CD4-positive, alpha-beta T cell treated with Interleukin-12 subunit alpha and Interleukin-12 subunit beta, for 1 hour (primary cell): ENCODE results near the gene UPK1B.

Experiments used
- DNase-seq: peaks from one replicate; pipeline ENCODE4 v3.0.0-alpha.2; 2020

UPK1B gene

GRCh38 chr3:119177321-119177720 is 3.9 kb downstream of the UPK1B start:
- DNase-seq: no peak

DNA sequence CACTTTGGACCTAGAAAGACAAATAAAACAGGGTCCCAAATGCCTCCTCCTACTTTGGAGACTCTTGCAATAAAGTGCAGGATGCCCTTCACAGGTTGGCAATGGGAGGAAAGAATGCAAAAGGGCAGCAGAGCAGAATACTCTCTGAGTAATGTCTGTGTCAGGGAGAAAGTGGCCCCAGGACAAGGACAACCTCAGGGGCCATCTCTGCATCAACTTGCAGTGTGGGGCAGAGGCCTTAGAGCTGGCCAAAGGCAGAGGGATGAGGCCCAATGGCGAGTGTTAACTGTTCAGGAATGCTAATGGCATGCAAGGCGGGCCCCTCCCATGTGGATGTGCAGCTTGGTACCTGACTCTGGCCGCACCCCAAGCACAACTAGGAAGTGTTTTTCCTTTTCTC is 8.4 kb downstream of the UPK1B start:
- DNase-seq: no peak

- no peak for DNase-seq
Measured at GRCh38 chr3:119184111-119184510, 10.7 kb downstream of the UPK1B start.

DNA sequence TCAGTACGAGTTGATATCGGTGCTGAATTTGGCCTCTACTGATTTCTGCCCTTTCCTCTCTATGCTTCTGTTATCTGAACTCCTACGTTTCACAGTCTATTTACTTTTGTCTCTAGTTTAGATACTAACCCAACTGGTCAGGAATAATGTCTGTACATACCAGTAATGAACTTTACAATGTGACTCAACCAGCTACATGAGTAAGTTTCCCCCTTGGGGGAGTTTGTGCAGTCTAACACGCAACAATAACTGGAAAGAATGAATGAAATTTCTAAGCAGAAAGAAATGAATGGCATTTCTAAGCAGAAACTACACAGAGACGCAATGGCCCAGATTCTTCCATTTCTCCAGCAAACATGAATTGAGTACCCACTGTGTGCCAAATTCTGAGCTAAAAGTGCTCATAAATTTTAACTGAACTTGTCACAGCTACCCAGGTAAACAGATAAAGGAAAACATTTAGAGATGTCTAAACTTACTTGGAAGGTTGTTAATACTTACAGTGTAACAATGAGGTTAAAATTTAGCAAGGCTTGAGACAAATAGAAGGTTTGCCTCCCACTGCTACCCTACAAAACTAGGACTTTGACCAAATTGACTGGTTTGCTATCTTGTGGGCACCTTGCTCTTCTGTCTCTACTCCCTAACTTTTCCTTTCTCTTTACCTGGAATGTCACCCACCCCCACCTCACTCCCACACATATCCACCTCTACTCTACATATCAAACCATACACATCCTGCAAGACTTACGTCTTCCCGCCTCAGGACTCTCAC is 11.6 kb downstream of the UPK1B start:
- no peak for DNase-seq

- no peak for DNase-seq
Measured at GRCh38 chr3:119187266-119187665, 13.9 kb downstream of the UPK1B start.

- DNase-seq: no peak
Measured at GRCh38 chr3:119191800-119192199, 18.4 kb downstream of the UPK1B start.

GRCh38 chr3:119194237-119195150 is 21.1 kb downstream of the UPK1B start:
- DNase-seq: no peak

- no peak for DNase-seq
Measured at GRCh38 chr3:119195151-119195476, 21.7 kb downstream of the UPK1B start.

GRCh38 chr3:119195911-119196310 is 22.5 kb downstream of the UPK1B start:
- no peak for DNase-seq

- no peak for DNase-seq
Measured at GRCh38 chr3:119205209-119205608, 31.8 kb downstream of the UPK1B start.

DNA sequence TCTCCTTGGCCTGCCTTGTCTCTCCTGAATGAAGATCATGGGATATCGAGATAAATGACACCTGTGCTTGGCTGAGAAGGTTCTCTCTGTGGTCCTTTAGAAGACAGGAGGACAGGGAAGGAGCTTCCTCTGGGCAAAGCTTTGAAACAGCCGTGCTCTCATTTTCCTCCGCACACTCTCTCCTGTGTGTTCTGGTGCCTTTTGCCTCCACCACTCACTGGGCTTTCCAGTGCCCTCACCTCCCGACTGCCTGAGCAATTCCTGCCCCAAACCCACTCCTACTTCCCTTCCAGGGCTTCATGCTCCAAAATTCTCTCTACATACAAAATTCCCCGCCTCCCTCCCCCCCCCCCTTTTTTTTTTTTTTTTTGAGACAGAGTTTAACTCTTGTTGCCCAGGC is 32.3 kb downstream of the UPK1B start:
- DNase-seq: no peak

DNA sequence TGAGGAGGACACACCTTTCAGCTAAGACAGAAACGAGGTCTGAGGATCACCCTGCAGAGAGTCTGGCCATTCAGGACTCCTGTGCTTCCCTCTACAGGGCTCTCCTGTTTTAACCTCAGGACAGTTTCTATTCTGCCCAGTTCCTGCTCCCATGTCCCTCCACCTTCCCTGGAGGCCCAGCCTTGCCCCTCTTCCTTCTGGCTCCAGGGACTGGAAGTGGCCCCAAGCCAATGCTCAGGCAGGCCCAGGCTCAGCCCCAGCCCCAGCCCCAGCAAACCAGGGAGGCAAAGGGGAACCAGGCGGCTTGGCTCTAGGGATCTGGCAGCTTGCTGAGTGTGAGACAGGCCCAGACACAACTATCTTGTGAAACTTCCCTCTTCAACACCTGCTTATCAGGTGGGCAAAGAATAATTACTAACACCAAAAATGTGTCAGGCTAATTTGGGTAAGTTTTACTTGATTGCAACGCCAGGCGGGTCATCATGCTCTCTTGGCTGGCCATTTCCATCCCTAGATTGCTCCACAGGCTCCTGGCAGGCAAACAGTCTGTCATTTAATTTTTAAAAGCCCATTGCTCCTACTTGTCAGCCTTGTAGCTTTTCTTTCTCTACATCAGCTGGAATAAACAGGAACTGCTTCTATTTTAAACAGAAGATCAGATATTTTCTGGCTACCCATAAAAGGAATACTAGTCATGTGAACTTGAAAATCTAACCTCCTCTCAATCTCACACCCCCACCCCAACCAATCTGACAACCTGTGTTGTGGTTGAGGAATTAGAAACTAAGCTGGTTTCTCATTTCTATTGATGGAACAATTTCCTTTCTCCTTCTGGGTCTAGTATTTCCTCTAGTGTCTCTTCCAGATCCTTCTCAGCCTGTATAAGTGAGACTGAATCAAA is 33.5 kb downstream of the UPK1B start:
- DNase-seq: no peak

DNA sequence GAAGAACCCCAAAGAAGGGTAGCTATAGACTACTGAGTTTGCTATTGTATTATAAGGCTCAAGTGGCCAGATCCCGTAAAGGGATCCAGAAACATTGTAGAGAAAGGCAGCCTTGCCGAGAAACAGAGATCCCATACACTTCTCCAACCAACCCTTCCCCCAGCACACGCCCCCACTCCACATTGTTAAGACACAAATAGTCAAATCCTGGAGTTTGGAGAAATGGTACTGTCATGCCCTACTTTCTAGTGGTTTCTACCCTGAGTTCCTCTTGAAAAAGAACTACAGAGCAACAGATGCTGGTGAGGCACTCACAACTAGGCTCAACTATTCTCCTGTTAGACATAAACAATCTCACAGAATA is 34.1 kb downstream of the UPK1B start:
- DNase-seq: no peak

DNA sequence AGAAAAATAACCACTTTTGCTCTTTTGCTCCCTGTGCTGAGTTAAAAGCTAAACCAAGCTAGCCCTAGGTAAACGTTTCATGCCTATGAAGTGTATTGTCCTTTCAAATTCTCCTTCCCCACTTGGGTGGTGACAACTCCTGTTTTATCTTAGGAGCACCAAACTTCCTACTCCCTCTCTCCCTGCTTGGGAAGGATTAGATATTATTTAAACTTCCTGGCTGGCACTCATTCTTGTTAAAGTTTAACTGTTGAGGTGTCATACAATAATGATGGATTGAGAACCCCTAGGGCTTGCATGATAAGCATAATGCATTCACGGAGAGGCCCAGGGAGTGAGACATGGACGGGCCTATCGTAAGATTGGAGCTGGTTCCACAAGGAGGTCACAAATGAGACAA is 37.8 kb downstream of the UPK1B start:
- DNase-seq: no peak

- no peak for DNase-seq
Measured at GRCh38 chr3:119211803-119212202, 38.4 kb downstream of the UPK1B start.

- DNase-seq: peak; percentile 35
Measured at GRCh38 chr3:119219069-119219468, 45.7 kb downstream of the UPK1B start.

- DNase-seq: no peak
Measured at GRCh38 chr3:119220198-119220597, 46.8 kb downstream of the UPK1B start.

- no peak for DNase-seq
Measured at GRCh38 chr3:119220970-119221667, 47.7 kb downstream of the UPK1B start.

DNA sequence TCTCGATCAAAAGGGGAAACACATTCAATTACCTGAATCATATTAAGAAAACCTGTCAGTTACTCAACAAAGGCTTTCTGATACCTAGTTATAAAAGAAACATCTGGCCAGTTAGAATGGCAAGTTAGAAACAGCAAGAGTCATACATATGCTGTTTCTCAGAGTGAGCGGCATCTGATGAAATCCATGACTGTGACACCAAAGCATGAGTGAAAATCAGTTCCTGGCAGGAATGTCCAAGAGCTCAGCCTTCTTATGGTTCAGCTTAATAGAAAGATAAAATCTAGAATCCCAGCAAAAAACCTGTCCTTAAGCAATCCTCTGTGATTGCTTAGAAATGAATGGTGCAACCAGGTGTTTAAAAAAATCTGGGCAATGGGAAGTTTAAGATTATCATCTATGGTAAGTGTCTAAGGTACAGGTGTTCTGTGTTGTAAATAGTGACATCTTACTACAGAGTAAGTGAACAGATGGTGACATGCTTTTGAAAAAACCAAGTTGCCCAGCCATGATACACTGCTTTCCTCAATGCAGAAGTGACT is 48.5 kb downstream of the UPK1B start:
- DNase-seq: no peak

- no peak for DNase-seq
Measured at GRCh38 chr3:119222391-119222790, 49.0 kb downstream of the UPK1B start.

- no peak for DNase-seq
Measured at GRCh38 chr3:119223511-119223910, 50.1 kb downstream of the UPK1B start.

- DNase-seq: no peak
Measured at GRCh38 chr3:119225121-119225520, 51.7 kb downstream of the UPK1B start.
